ENCODE measurements around the gene CYB561D1. TPM values are rescaled to one million over a fixed set of nuclear protein-coding genes. Genes with fewer than 3 reads are reported as not detected.
"Not testable (repeated sequence)": the region's sequence is repeated elsewhere in the genome, so short reads cannot be mapped to it uniquely, and the experiment has no call there.

Gene CYB561D1
- total RNA-seq (10 to 100 TPM; 11.3 to 14.9 TPM), polyA plus RNA-seq (ENCODE audit: insufficient read length in 6 of 6) (1 to 10 TPM; 6.0 to 10.0 (median 7.6) TPM)
- long read RNA-seq, donor 1 = 0 reads
- long read RNA-seq, donor 2, partial matches to known transcripts = 5 of 5 reads
- long read RNA-seq, donor 2, other reads (novel, unspliced or antisense) = 0 of 5 reads
- long read RNA-seq, donor 3, full-length matches to known transcripts = 2 of 2 reads
- long read RNA-seq, donor 3, partial matches to known transcripts = 0 of 2 reads
- long read RNA-seq, donor 3, other reads (novel, unspliced or antisense) = 0 of 2 reads
- long read RNA-seq, donor 4, partial matches to known transcripts = 0 of 1 reads
- long read RNA-seq, donor 4, other reads (novel, unspliced or antisense) = 0 of 1 reads
- long read RNA-seq, donor 5 = 0 reads
- long read RNA-seq, donor 6 = 0 reads
- long read RNA-seq, donor 7, partial matches to known transcripts = 0 of 1 reads
- long read RNA-seq, donor 7, other reads (novel, unspliced or antisense) = 0 of 1 reads
- long read RNA-seq, donor 8 = 0 reads
- long read RNA-seq, donor 9 = 0 reads
- long read RNA-seq, donor 10, partial matches to known transcripts = 1 of 4 reads
- long read RNA-seq, donor 10, other reads (novel, unspliced or antisense) = 3 of 4 reads
- long read RNA-seq, donor 11 = 0 reads
- long read RNA-seq, donor 12, full-length matches to known transcripts = 2 of 2 reads
- long read RNA-seq, donor 12, partial matches to known transcripts = 0 of 2 reads
- long read RNA-seq, donor 12, other reads (novel, unspliced or antisense) = 0 of 2 reads

GRCh38 chr1:109493805-109494539 lies at the start of gene CYB561D1:
Gene CYB561D1 (plus strand): TSS chr1:109494094. CDS start chr1:109494140, 46 bp downstream.
- Histone ChIP-seq H3K4me1 (peaks cover 5 to 45% of the 10 kb centered on the region in 2 donors), H3K9me3 (no peaks in the 10 kb centered on the region), H3K4me3 (peak within 1 kb of the TSS; percentile 96), H3K27me3 (no peaks in the 10 kb centered on the region), H3K36me3 (peaks cover 0 to 42% of the 10 kb centered on the region in 2 donors), H3K27ac (peak within 1 kb of the TSS; percentile 59 to 86)
- peak; percentile 97 for TF ChIP-seq CTCF (IDR thresholded peaks at IDR 0.05)
- intact Hi-C loops (cut with DNase I) = loop anchor here in 1 of 2 donors (5.0 kb wide), 1 partner anchor 38 kb away; no protein-coding TSS in a partner anchor
- DNase-seq = peak; percentile 88 to 99 (median 90)
- ATAC-seq = peak; percentile 98

GRCh38 chr1:109444346-109444745 lies 49.5 kb upstream of the CYB561D1 start:
- Histone ChIP-seq H3K4me3 (no peak overlapping the region), H3K9me3 (no peaks in the 10 kb centered on the region), H3K4me1 (no peaks in the 10 kb centered on the region), H3K27ac (no peak overlapping the region), H3K36me3 (no peaks in the 10 kb centered on the region), H3K27me3 (peaks cover 0 to 48% of the 10 kb centered on the region in 2 donors)
- intact Hi-C loops (cut with DNase I) = no loop called here
- ATAC-seq (no peak), DNase-seq (no peak)
- TF ChIP-seq CTCF (IDR thresholded peaks at IDR 0.05) = no peak

GRCh38 chr1:109445949-109446695 lies 47.8 kb upstream of the CYB561D1 start:
- not testable (repeated sequence) for H3K27ac ChIP-seq

GRCh38 chr1:109447524-109447923 lies 46.4 kb upstream of the CYB561D1 start:
- TF ChIP-seq CTCF (IDR thresholded peaks at IDR 0.05) = no peak
- Histone ChIP-seq H3K36me3 (no peaks in the 10 kb centered on the region), H3K4me3 (no peak overlapping the region), H3K27ac (no peak overlapping the region), H3K9me3 (no peaks in the 10 kb centered on the region), H3K27me3 (peaks cover 0 to 72% of the 10 kb centered on the region in 2 donors), H3K4me1 (no peaks in the 10 kb centered on the region)
- intact Hi-C loops (cut with DNase I) = no loop called here
- DNase-seq (no peak), ATAC-seq (no peak)

More at GRCh38 chr1:109445949-109446695, 47.8 kb upstream of the CYB561D1 start:
- DNase-seq; H3K4me3 ChIP-seq; intact Hi-C loops (cut with DNase I); H3K36me3 ChIP-seq; H3K4me1 ChIP-seq; H3K9me3 ChIP-seq; ATAC-seq: not testable (repeated sequence)
- peaks cover 0 to 60% of the 10 kb centered on the region in 2 donors for H3K27me3 ChIP-seq
